Dedifferentiated amniotic fluid mesenchymal stem cell (primary cell): ENCODE results near the gene EHMT1.

Experiments used
- DNase-seq: peaks from one replicate; pipeline ENCODE4 v3.0.0-alpha.2; 2016; ENCODE audit errors: extremely low spot score

Gene EHMT1

DNA sequence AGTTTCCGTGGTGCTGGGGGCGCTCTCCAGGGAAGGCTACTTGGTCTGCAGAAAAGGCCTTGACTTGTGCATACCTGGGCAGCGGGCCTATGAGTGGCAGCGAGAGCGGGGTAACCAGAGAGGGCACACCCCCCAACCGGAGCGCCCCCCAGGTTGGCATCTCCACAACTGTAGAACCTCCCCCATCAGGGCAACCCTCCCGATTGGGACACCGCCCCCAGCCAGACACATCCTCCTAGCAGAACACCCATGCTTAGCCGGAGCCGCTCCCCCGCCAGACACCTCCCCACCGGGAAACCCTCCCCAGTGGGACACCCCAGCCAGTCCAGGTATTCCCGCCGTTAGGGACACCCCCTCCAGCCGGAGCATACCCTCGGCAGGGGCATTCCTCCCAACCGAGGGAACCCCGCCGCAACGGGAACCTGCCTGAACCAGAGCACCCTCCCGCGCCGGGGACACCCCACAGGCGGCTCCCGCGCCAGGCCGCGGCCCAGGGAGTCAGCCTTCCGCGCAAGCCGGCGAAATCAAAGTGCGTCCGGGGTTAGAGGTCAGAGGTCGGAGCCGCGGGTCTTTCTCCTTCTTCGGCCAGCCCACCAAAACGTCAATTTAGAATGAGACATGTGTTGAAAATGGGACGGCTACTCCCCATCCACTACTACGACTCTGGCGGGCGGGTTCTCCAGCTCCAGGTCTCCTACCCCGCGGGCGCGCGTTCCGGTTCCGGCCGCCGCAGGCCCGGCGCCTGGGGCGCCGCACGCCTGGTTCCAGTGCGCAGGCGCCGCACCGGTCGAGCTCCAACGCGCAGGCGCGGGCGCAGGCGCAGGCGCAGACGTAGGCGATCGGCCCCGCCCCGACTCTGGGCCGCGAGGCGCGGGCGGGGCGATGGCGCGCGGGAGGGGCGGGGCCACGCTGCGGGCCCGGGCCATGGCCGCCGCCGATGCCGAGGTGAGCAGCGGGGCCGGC, at the start of gene EHMT1:
Gene EHMT1, plus strand, starts transcription at position 901 of the 963 bp plus-strand sequence. Its CDS starts 24 bp downstream, at position 925.
- DNase-seq = peak; percentile 55

- no peak for DNase-seq
Observed at GRCh38 chr9:137569609-137570203, 49.1 kb upstream of the EHMT1 start.

- DNase-seq = no peak
Observed at GRCh38 chr9:137570566-137570965, 48.2 kb upstream of the EHMT1 start.

DNA sequence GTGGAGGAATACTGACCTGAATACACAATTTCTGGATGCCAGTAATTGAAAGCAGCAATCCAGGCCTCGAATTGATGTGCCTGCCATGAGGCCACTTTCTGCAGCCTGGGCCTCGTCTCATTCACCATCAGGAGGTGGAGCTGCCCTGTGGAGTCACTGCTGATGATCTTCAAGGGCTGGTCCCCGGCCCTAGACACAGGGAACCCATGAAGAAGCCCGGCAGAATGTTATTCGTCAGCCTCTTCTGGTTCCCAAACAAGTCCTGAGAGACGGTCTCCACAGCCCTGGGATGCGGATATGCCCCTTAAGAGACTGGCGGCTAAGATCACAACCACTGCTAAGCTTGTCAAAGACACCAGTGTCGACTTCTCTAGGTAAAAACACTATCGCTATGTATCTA, 44.6 kb upstream of the EHMT1 start:
- DNase-seq = no peak

DNA sequence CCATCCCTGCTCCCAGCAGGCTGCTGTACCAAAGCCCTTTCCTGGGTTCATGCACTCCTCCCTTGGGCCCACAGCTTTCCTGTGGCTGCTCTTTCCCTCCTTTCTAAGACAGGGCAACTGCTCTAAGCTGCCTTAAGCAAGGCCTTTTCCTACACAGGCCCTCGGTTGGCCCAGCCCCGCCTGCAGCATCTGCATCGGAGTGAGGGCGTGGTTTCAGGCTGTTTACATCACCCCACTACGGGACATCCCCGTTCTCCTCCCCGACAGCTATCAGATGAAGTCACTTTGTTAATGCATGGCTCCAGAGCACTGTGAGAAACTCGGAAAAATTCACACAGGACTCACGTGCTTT, 43.5 kb upstream of the EHMT1 start:
- no peak for DNase-seq

DNA sequence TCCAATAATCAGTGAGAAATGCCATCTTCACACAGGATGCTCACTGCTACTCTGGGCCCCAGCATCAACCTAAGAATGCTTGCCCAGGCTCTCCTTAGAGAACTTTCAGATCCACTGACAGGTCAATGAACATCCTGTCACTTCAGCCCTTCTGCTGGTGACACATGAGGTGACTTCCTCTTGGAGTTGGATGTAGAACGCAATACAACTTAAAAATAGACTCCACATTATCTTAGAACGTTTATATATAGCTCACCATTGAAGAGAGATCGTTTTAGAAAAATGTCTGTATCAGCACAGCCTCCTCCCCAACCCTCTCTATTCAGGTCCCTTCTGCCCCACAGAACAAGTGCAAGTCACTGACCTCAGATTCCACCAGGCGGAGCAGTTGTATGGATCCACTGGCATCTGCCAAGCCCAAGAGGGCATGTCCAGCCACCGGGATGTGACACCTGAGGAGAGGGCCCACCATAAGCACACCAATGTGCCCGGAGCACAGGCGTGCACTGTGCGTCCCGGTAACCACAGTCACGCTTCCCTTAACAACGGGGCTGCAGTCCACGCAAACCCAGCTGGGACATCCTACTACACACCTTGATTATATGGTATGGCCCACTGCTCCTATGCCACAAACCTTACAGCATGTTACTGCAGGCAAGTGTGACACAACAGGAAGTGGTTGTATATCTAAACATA, 42.9 kb upstream of the EHMT1 start:
- no peak for DNase-seq

GRCh38 chr9:137578518-137579258, 40.1 kb upstream of the EHMT1 start, which contains the start of gene DPH7:
DPH7 (minus strand) TSS chr9:137578925; CDS start chr9:137578777, 148 bp downstream.
- DNase-seq = peak; percentile 90

DNA sequence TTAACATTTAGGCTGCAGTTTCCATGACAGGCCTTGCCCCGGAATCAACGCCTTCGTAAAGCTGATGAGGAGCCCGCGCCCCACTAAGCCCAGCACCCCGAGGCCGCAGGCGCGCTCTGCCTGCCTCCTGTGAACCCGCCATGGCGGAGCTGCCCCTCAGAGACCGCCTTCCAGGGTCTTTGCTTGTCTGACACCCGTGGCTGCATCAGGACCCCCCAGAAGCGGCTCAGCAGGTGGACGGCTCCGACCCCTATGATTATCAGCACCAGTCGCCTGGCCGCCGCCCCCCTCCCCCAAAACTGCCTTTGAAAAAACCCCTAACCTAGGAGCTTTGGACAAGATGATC, 39.6 kb upstream of the EHMT1 start:
- no peak for DNase-seq

- no peak for DNase-seq
Observed at GRCh38 chr9:137580209-137580953, 38.4 kb upstream of the EHMT1 start.

DNA sequence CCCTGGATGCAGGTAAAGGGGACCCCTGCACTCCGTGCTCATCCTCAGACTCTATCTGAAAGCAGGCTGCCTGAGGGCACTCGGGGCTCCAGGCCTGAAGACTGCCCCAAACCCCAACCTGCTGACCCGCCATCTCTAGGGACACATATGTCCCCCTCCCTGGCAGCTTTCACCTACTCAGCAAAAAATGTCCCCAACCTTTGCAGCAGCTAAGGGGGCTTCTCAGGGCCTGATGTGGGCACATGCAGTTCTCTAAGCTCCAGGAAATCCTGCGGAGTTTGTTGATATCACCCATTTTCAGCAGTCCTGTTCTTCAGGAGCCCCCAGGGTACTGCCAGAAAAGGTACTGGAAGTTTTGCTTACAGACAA, 37.9 kb upstream of the EHMT1 start:
- no peak for DNase-seq

- DNase-seq = no peak
Observed at GRCh38 chr9:137581361-137582285, 37.2 kb upstream of the EHMT1 start.

- DNase-seq = no peak
Observed at GRCh38 chr9:137582286-137582860, 36.4 kb upstream of the EHMT1 start.

DNA sequence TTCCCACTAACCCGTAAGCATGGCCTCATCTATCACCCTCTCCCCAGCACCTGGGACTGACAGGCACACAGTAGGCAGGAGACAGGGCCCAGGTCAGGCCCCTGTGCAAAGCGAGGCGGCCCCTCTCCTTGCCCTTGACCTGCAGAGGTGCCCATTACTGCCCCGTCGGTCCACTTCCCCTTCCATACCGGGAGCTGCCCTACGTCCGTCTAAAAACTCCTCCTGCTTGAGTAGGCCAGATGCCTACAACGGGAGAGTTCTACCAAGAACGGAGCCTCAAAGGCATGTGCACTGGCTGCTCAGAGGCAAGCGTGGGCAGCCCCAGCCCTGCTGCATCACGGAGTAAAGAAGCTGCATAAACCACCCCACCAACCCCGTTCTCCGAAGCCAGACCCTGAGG, 35.5 kb upstream of the EHMT1 start:
- DNase-seq = no peak

- no peak for DNase-seq
Observed at GRCh38 chr9:137583957-137584356, 34.8 kb upstream of the EHMT1 start.

DNA sequence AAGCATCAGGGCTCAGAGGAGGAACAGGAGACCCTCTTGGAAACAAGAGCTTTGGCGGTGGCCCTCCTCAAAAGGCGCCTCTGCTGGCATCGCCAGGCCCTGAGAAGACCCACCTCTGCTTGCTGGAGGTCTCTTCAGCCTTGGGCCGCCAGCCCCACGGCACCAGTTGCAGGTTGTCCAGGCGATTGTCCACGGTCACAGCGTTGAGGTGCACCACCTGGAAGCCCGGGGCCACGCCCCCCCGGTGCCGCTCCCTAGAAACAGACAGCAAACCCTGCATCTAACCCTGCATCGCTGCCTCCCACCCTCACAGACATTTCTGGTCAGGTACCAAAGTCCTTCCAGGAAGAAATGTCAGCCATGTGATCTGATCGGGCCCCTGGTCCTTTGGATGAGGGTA, 32.0 kb upstream of the EHMT1 start:
- no peak for DNase-seq

DNA sequence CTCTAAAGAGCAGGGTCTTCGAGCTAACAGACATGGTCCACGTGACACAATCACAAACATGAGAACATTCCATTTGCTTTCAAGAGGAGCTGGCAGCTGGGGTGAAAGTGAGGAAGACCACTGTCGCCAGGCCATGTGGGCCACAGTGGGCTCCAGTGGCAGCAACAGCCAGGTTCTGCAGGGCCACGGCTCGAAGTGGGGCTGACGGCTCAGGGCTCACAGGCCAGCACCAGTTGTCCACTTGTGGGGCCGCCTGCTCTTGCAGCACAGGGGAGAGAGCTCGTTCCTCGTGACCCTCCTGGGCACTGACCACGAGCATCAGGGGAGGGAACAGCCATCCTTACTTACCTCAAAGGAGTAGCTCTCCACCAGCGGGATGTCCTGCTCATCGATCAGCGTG, 30.5 kb upstream of the EHMT1 start:
- DNase-seq = peak; percentile 10

GRCh38 chr9:137588891-137589290, 29.9 kb upstream of the EHMT1 start:
- DNase-seq = peak; percentile 12

DNA sequence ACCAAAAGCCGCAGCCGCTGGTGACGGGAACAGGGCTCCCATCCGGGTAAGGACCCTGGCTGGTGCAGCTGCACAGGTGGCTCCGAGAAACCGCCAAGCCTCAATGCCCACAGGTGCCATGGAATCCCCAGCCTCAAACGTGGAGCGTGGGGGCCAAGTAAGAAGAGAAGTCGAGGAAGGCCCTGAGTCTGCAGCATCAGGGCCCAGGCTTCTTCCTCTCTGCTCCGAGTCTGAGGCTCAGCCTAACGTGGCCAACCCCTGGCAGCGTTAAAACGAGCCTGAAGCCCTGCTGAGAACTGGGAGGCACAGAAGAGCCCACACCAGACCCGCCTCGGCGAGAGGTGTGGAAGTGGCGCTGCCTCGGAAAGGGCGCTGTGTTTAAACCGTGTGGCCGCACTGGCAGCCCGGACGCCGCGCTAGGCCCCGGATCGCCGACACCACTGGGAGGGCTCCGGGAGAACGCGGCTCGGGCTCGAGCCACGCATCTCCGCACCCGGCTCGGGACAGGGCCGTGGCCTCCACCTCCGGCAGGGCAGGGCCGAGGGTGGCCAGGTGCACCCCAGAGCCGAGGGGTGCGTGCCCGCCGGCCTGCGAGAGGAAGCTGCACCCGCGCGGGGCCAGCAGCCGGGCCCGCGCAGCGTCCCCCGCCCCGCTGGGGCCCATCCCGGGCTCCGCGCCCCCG, 29.2 kb upstream of the EHMT1 start:
- no peak for DNase-seq

DNA sequence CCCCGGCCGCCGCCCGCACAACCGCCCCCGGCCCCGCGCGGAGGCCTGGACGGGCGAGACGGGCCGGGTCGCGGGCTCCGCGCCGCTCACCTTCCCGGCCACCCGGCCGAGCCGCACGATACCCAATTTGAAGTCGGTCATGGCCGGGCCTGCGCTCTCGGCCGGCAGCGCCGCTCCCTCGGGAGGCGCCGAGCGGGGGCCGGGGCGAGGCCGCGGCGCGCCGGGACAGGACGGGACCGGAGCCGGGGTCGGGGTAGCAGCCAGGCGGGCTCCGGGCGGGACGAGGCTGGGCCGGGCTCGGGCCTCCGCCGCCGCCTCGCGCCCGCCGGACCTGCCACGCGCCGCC, 28.7 kb upstream of the EHMT1 start:
- no peak for DNase-seq
